HL-60 (cell line): ENCODE measurements around the gene TUBA1C.

Experiments used
- CTCF ChIP-seq: IDR thresholded peaks from one replicate; pipeline ENCODE4 v1.5.1; 2011; ENCODE audit warnings: low read length, control low read depth, inconsistent platforms; ENCODE audit not compliant: insufficient read depth
- GABPA ChIP-seq: IDR thresholded peaks from 2 replicates; pipeline ENCODE4 v1.6.1; 2012; ENCODE audit warnings: low read depth
- POLR2AphosphoS5 ChIP-seq: IDR thresholded peaks from 2 replicates; pipeline ENCODE4 v1.6.1; 2012; ENCODE audit warnings: low read depth
- REST ChIP-seq: IDR thresholded peaks from 2 replicates; pipeline ENCODE4 v1.6.1; 2012; ENCODE audit warnings: low read depth; ENCODE audit not compliant: insufficient replicate concordance

DNA sequence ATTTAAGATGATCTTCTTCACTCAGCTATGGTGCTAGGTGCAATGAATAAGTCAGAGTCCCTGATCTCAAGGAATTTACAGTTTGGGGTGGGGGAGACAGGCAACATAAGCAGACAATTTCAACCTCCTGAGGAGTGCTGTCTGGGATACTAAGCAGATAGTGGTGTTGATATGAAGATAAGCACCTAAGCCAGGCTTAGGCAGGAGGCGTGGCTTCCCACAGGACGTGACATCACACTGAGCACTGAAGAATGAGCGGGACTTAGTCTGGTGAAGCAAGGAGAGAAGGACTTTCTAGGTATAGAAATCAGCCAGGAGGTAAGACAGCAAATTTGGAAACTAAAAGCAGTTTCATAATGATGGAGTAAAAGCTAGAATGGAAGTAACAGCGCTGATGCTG, 36.9 kb downstream of the TUBA1C start:
- TF ChIP-seq CTCF (no peak), REST (no peak), GABPA (no peak), POLR2AphosphoS5 (no peak)
